Measurements from ENCODE around the gene EPHA7. TPM values are rescaled to one million over a fixed set of nuclear protein-coding genes. Genes with fewer than 3 reads are reported as not detected.

EPHA7 gene
- total RNA-seq, 1 experiment from 2014 or later = 0.06 TPM

DNA sequence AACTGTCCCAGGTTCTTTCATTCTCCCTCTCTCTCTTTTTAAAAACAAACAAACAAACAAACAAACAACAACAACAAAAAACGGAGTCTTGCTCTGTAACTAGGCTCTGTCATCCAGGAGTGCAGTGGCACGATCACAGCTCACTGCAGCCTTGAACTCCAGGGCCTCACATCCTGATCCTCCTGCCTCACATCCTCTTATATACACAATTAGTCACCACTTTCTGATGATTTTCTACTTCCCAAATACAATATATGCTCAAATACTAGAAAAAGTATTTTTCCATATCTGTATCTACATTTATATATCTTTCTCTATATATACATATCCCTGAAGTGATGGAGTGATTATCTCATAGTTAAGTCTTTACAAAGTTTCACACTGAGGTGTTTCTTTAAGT, 170.7 kb downstream of the EPHA7 start:
- DNase-seq (ENCODE audit: low read depth) = no peak

GRCh38 chr6:93243231-93243778, 176.1 kb downstream of the EPHA7 start:
- no peak for DNase-seq (ENCODE audit: low read depth)

DNA sequence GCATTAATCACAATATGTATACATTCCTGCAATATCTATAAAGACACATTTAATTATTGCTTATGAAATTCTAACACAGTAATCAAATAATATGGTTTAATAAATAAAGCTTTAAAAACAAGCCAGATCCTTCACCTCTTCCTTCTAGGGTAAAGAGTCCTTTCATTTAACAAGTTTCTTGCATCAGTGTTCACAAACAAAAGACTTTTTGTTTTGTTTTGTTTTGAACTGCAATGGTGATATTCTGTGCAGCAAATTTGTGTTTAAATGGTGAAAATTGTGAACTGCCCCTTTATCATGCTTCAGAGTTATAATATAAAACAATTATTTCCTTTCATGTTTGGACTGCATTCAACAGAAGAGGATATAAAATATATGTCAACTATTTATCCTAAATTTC, 177.3 kb downstream of the EPHA7 start:
- DNase-seq (ENCODE audit: low read depth) = no peak

- DNase-seq (ENCODE audit: low read depth) = no peak
Measured at GRCh38 chr6:93238632-93239031, 180.7 kb downstream of the EPHA7 start.

DNA sequence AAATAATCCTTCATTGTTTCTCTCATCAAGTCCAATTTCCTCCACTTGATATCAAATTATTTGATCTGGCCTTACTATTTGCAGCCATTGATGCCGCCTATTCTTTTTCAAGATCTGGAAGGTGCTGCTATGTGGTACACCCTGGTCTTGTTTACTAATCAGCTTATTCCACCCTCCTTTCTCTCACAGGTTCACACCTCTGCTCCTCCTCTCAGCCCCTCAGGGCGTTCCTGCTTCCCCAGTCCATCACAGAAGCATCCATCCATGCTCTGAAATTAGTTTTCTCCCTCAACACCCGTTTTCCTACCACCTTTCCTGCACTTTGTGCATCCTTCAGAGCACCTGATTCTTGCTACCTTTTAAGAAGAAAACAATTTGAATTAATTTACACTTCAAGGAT, 183.6 kb downstream of the EPHA7 start:
- DNase-seq (ENCODE audit: low read depth) = no peak

- no peak for DNase-seq (ENCODE audit: low read depth)
Measured at GRCh38 chr6:93226822-93227221, 192.5 kb downstream of the EPHA7 start.

GRCh38 chr6:93222071-93222851, 197.1 kb downstream of the EPHA7 start:
- no peak for DNase-seq (ENCODE audit: low read depth)

- DNase-seq (ENCODE audit: low read depth) = no peak
Measured at GRCh38 chr6:93219447-93219846, 199.9 kb downstream of the EPHA7 start.

- DNase-seq (ENCODE audit: low read depth) = no peak
Measured at GRCh38 chr6:93218096-93218495, 201.3 kb downstream of the EPHA7 start.

DNA sequence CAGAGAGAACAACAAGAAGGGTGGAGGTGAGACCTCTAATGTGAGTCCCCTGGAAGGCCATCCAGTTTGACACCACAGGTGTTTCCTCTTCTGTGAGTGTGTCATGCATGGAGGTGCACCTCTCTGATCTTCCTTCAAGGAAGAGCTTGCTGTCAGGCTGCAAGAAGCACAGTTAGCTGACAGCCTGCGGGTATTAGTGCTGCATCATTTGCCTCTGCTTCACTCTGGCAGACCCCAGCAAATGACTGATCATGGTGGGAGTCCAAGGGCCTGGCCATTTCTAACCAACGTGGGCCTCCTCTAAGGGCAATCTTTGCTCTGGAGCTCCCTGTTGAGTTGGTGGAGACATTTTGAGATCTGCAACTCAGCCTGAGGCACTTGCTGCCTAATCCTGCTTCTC, 206.3 kb downstream of the EPHA7 start:
- DNase-seq (ENCODE audit: low read depth) = no peak

GRCh38 chr6:93210908-93211307, 208.5 kb downstream of the EPHA7 start:
- no peak for DNase-seq (ENCODE audit: low read depth)

GRCh38 chr6:93209358-93209757, 210.0 kb downstream of the EPHA7 start:
- DNase-seq (ENCODE audit: low read depth) = no peak

- no peak for DNase-seq (ENCODE audit: low read depth)
Measured at GRCh38 chr6:93196406-93196970, 222.9 kb downstream of the EPHA7 start.

GRCh38 chr6:93194480-93194879, 224.9 kb downstream of the EPHA7 start:
- DNase-seq (ENCODE audit: low read depth) = no peak

- DNase-seq (ENCODE audit: low read depth) = no peak
Measured at GRCh38 chr6:93193868-93194267, 225.5 kb downstream of the EPHA7 start.
